ENCODE measurements around the gene AKR1B1. TPM values are rescaled to one million over a fixed set of nuclear protein-coding genes. Genes with fewer than 3 reads are reported as not detected.

AKR1B1 gene
- total RNA-seq, 1 experiment from 2014 or later: 104 TPM

- intact Hi-C loops (cut with micrococcal nuclease; ENCODE audit: unreplicated experiment): no loop called here
These were observed 38.3 kb downstream of the AKR1B1 start for GRCh38 chr7:134420424-134421125.

DNA sequence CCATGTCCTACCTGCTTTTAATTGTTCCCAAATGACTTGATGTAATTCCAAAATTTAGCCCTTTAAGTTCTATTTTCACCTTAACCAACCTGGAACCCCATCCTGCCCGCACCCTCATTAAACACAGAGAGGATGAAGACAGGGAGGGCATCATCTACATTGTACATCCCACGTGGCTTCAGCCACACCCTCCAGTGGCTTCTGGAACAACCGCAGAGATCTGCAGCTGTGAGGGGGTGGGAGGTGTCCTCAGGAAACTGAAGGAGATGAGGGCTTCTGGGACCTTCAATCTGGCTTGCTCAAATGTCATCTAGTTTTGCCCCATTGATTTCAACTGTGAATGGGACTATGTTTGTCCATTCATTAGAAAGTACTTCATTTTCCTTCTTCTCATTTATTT, 39.0 kb downstream of the AKR1B1 start:
- H3K27me3 ChIP-seq (replicated peaks; ENCODE audit: insufficient read depth, low read depth, low read length, poor library complexity): peaks cover 27% of the 10 kb centered on the region
- no peak for DNase-seq (ENCODE audit: low spot score)
- TF ChIP-seq EZH2 (IDR thresholded peaks at IDR 0.05; ENCODE audit: borderline replicate concordance, low read depth, low read length, poor library complexity, severe bottlenecking): no peak
- TF ChIP-seq, protein P1, sequence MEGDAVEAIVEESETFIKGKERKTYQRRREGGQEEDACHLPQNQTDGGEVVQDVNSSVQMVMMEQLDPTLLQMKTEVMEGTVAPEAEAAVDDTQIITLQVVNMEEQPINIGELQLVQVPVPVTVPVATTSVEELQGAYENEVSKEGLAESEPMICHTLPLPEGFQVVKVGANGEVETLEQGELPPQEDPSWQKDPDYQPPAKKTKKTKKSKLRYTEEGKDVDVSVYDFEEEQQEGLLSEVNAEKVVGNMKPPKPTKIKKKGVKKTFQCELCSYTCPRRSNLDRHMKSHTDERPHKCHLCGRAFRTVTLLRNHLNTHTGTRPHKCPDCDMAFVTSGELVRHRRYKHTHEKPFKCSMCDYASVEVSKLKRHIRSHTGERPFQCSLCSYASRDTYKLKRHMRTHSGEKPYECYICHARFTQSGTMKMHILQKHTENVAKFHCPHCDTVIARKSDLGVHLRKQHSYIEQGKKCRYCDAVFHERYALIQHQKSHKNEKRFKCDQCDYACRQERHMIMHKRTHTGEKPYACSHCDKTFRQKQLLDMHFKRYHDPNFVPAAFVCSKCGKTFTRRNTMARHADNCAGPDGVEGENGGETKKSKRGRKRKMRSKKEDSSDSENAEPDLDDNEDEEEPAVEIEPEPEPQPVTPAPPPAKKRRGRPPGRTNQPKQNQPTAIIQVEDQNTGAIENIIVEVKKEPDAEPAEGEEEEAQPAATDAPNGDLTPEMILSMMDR (conservative IDR thresholded peaks at IDR 0.05; ENCODE audit: low read depth, low read length): no peak
- H3K36me3 ChIP-seq (ENCODE audit: insufficient read depth, low read length, poor library complexity, severe bottlenecking): no peaks in the 10 kb centered on the region
- H3K4me3 ChIP-seq (ENCODE audit: low read depth, low read length, poor library complexity, severe bottlenecking): no peak overlapping the region
- CTCF ChIA-PET: interaction anchor here (1.0 kb wide), 1 partner anchor 13 kb away, joined by 3 read pairs; no protein-coding TSS in a partner anchor
- POLR2A ChIA-PET (ENCODE audit: low non-redundant PET): no interaction called here
- H3K4me1 ChIP-seq (ENCODE audit: insufficient read depth, low read length, poor library complexity, severe bottlenecking): no peaks in the 10 kb centered on the region
- no peak overlapping the region for H3K27ac ChIP-seq (ENCODE audit: low read depth, low read length, poor library complexity, severe bottlenecking)
- intact Hi-C loops (cut with micrococcal nuclease; ENCODE audit: unreplicated experiment): no loop called here
- H3K9me3 ChIP-seq (ENCODE audit: low read depth, low read length, poor library complexity, severe bottlenecking): no peaks in the 10 kb centered on the region
- no TSS peak for BruUV-seq (replicated peaks)

More at GRCh38 chr7:134420424-134421125, 38.3 kb downstream of the AKR1B1 start:
- ChIA-PET CTCF (interaction anchor here (0.6 to 1.0 kb wide), 5 partner anchors 12 to 1167 kb away, joined by 3 to 5 read pairs (median 3); partner anchors contain the start of gene SLC35B4), POLR2A (ENCODE audit: low non-redundant PET) (no interaction called here)
- H3K27me3 ChIP-seq (replicated peaks; ENCODE audit: insufficient read depth, low read depth, low read length, poor library complexity): peaks cover 27% of the 10 kb centered on the region
- H3K4me1 ChIP-seq (ENCODE audit: insufficient read depth, low read length, poor library complexity, severe bottlenecking): no peaks in the 10 kb centered on the region
- BruUV-seq (replicated peaks): no TSS peak
- H3K27ac ChIP-seq (ENCODE audit: low read depth, low read length, poor library complexity, severe bottlenecking): no peak overlapping the region
- no peaks in the 10 kb centered on the region for H3K36me3 ChIP-seq (ENCODE audit: insufficient read depth, low read length, poor library complexity, severe bottlenecking)
- H3K4me3 ChIP-seq (ENCODE audit: low read depth, low read length, poor library complexity, severe bottlenecking): no peak overlapping the region
- peak; percentile 69 for DNase-seq (ENCODE audit: low spot score)
- no peaks in the 10 kb centered on the region for H3K9me3 ChIP-seq (ENCODE audit: low read depth, low read length, poor library complexity, severe bottlenecking)
- TF ChIP-seq, protein P1 (conservative IDR thresholded peaks at IDR 0.05; ENCODE audit: low read depth, low read length): peak; percentile 83
- TF ChIP-seq EZH2 (IDR thresholded peaks at IDR 0.05; ENCODE audit: borderline replicate concordance, low read depth, low read length, poor library complexity, severe bottlenecking): no peak

DNA sequence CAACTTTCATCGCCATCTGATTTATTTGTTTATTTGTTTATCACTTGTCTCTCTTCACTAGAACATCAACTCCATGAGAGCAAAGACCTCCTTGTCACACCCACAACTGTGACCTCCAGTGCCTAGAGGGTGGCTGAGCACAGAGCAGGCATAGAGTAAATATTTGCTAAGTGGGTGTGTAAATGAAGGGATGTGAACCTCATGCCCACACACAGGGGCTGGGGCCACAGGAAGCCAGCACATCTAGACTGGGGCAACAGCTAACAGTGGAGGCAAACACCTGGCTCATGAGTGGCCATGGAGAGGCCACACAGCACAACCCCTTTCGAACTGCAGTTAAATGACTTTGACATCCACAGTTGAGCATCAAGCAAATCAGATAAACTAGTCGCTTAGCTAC, 39.8 kb downstream of the AKR1B1 start:
- Histone ChIP-seq H3K27ac (ENCODE audit: low read depth, low read length, poor library complexity, severe bottlenecking) (no peak overlapping the region), H3K27me3 (replicated peaks; ENCODE audit: insufficient read depth, low read depth, low read length, poor library complexity) (peaks cover 27% of the 10 kb centered on the region), H3K9me3 (ENCODE audit: low read depth, low read length, poor library complexity, severe bottlenecking) (no peaks in the 10 kb centered on the region), H3K36me3 (ENCODE audit: insufficient read depth, low read length, poor library complexity, severe bottlenecking) (no peaks in the 10 kb centered on the region), H3K4me3 (ENCODE audit: low read depth, low read length, poor library complexity, severe bottlenecking) (no peak overlapping the region), H3K4me1 (ENCODE audit: insufficient read depth, low read length, poor library complexity, severe bottlenecking) (no peaks in the 10 kb centered on the region)
- ChIA-PET CTCF (no interaction called here), POLR2A (ENCODE audit: low non-redundant PET) (no interaction called here)
- no TSS peak for BruUV-seq (replicated peaks)
- TF ChIP-seq, protein P1 (conservative IDR thresholded peaks at IDR 0.05; ENCODE audit: low read depth, low read length): no peak
- TF ChIP-seq EZH2 (IDR thresholded peaks at IDR 0.05; ENCODE audit: borderline replicate concordance, low read depth, low read length, poor library complexity, severe bottlenecking): no peak
- intact Hi-C loops (cut with micrococcal nuclease; ENCODE audit: unreplicated experiment): no loop called here
- no peak for DNase-seq (ENCODE audit: low spot score)
